NCI-H460 (cell line): ENCODE data around the gene HUS1. TPM values are rescaled to one million over a fixed set of nuclear protein-coding genes. Genes with fewer than 3 reads are reported as not detected.
"Not testable (repeated sequence)": the region's sequence is repeated elsewhere in the genome, so short reads cannot be mapped to it uniquely, and the experiment has no call there.

Source experiments
- DNase-seq: peaks from one replicate; pipeline ENCODE4 v3.0.0-alpha.2; 2016; ENCODE audit warnings: low read depth; ENCODE audit errors: extremely low read depth
- total RNA-seq: library from RNA; depleted of rRNA; stranded (reverse); fragments of >200 nt; shearing (Covaris generic); gene quantifications from 2 replicates; pipeline ENCODE4 v1.2.3, GENCODE V29; 2014

The HUS1 gene
- total RNA-seq, 1 experiment from 2014 or later = 28.2 TPM

DNA sequence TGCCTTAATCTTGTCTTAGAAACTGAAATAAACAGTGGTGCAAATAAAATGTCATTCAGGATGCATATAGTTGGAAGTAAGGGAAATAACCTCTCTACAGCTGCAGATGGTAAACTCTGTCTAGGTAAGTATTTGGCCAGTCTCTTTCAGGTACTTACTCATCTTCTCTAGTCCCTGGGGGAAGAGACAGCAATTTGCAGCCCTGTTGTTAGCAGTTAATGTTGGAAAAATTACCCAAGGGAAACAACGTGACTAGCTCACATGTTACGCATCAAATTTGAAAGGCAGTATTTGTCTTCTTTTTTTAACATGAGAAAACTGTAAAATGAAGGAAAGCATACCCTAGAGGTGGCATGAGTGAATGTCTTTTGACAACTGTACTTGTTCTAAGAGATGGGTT lies 3.2 kb upstream of the HUS1 start:
- no peak for DNase-seq

DNA sequence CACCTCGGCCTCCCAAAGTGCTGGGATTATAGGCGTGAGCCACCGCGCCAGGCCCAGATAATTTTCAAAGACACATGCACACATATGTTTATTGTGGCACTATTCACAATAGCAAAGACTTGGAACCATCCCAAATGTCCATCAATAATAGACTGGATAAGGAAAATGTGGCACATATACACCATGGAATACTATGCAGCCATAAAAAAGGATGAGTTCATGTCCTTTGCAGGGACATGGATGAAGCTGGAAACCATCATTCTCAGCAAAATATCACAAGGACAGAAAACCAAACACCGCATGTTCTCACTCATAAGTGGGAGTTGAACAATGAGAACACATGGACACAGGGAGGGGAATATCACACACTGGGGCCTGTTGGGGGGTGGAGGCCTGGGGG lies 1.2 kb upstream of the HUS1 start:
- DNase-seq = not testable (repeated sequence)

DNA sequence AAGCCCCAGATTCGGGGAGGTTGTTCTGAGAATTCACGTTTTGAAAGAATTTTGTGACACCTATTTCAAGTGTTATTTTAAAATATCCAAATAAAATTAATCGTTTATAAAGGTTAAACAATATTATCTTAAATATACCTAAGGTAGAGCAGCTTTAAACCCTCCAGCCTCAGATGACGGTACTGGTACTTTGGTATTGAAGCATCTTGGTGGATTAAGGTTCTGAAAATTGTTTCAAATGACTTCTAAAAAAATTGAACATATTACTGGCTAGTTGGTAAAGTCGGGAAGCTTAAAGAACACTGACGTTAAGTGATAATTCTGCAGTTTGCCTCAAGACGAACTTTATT lies 392 bp upstream of the HUS1 start:
- no peak for DNase-seq

GRCh38 chr7:47978790-47979144 lies 648 bp downstream of the HUS1 start:
- no peak for DNase-seq

DNA sequence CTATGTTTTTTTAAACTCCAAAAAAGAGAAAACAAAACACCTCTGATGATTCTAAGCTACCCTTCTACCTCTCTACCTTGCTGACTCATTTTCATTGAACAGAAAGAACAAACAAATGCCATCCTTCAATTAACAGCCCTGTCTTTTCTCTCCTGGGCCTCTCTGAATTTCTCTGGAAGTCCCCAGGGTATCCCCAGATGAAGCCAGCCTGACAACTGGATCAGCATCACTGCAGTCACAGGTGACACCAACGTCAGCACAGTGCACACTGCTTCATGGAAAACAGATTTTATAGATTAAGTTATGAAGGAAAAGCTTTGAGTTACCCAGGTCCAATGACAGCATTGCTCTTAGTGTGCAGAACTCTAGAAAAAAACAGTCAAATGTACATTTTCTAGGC lies 5.7 kb downstream of the HUS1 start:
- DNase-seq = no peak

- no peak for DNase-seq
Measured at GRCh38 chr7:47970761-47971160, 8.7 kb downstream of the HUS1 start.

DNA sequence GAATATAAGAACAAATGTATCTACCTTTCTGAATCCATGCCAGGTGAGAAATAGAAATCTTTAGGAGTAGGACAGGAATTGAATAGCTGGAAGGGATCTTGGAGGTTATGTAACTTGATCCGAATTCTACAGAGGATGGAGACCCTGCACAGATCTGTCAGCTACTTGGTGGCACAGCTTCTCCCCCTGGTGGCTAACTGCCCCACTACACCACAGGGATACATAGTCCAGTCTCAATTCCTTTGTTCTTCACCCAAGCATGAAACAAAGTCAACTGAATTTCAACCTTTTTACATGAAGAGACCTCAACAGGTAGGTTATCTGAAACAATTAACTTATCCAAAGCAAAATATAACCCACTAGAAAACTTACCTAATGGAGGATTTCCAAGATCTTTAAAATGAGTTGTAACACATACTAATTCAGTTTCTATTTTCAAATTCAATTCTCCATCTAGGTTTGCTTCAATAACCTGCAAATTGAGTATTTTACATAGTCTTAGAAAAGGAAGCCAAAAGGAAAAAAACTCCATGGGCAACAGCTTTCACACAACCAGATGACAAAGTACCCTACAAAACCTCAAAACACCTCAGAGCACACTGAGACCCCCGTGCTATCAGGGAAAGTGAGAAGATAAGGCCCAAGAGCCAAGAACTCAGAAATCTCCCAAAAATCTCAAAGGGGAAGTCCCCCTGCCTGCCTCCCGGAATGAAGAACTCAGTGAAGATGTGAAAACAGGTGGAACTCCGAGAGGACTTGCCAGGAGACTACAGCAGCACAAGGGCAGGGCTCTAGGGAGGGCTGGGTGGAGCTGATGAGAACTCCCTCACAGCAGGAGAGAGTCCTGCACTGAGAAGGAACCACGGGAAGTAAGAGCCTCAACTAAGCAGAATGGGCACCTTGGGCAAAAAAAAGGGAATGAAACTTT lies 10.3 kb downstream of the HUS1 start:
- DNase-seq = peak; percentile 46

DNA sequence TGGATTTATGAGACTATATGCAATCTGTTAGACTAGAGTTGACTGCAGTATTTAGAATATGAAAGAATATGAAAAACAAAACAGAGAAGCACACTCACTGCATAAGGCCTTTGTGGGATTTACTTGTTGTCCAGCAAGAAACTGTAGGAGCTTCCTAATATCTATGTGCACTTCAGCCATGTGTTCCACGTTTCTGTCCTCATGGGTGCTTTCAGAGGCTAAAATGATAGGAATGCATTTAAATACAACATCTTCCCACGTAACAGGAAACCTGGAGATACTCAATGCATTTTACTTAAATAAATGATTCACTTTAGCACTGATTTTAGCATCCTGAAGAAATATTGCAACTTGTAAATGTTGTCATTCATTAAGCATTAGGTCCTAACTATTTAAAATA lies 11.7 kb downstream of the HUS1 start:
- DNase-seq = no peak

- no peak for DNase-seq
Measured at GRCh38 chr7:47967123-47967522, 12.3 kb downstream of the HUS1 start.

GRCh38 chr7:47965456-47965855 lies 14.0 kb downstream of the HUS1 start:
- DNase-seq = no peak

- no peak for DNase-seq
Measured at GRCh38 chr7:47962262-47962661, 17.2 kb downstream of the HUS1 start.

DNA sequence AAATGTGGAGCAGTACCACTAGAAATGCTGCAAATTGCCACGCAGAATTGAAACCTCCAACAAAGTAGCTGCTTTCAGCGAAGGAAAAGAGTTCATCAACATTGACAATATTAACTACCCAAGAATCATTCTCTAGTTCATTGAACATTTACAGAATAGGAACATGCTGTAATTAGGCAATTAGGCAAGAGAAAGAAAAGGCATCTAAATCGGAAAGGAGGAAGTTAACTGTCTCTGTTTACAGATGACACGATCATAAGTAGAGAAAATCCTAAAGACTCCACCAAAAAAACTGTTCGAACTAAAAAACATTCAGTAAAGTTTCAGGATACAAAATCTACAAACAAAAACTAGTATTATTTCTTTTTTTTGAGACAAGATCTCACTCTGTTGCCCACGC lies 22.3 kb downstream of the HUS1 start:
- DNase-seq = no peak

GRCh38 chr7:47956220-47956619 lies 23.2 kb downstream of the HUS1 start:
- no peak for DNase-seq

- DNase-seq = no peak
Measured at GRCh38 chr7:47954231-47954911, 25.0 kb downstream of the HUS1 start.

DNA sequence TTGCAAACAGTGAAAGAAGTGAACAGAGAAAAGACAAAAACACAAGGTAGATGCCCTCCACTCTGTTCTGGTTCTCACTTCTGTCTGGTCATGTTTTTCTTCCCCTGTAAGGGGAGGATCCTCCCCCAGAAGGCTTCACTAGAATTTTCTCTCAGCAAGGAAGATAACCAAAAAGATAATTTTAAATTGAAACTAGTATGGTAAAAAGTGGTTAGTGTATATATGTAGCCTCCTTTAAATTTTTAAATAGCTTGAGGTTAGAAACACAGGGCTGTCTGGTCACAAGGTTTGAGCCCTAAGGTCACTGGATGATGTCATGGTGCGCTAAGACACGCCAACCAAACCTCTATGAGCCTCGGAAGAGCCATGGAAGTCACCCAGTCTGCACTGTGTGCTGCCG lies 25.6 kb downstream of the HUS1 start:
- no peak for DNase-seq

DNA sequence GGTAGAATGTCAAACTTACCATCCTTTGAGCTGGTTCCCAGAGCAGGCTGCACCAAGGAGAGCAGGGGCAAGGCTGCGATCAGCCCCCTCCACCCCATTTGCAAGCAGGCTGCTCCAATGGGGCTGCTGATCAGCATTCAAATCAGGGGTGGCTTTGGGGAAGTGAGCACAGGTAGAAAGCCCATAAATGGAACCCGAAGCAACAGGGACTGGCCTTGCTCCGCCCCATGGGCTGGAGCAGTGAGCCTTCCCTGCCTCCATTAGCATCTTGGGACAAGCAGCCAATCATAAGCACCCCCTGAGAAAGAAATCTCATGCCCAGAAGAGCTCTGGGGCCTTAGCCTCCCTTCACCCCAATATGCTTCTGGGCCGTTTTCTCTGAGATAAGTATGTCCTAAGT lies 27.2 kb downstream of the HUS1 start:
- no peak for DNase-seq

GRCh38 chr7:47951374-47951773 lies 28.0 kb downstream of the HUS1 start:
- no peak for DNase-seq

GRCh38 chr7:47950714-47951113 lies 28.7 kb downstream of the HUS1 start:
- no peak for DNase-seq

- DNase-seq = no peak
Measured at GRCh38 chr7:47949703-47950102, 29.7 kb downstream of the HUS1 start.

- DNase-seq = no peak
Measured at GRCh38 chr7:47948141-47948790, 31.1 kb downstream of the HUS1 start, which contains the start of gene PKD1L1. Gene PKD1L1, minus strand, starts transcription at chr7:47948466. Its CDS starts 26 bp downstream, at chr7:47948440.

DNA sequence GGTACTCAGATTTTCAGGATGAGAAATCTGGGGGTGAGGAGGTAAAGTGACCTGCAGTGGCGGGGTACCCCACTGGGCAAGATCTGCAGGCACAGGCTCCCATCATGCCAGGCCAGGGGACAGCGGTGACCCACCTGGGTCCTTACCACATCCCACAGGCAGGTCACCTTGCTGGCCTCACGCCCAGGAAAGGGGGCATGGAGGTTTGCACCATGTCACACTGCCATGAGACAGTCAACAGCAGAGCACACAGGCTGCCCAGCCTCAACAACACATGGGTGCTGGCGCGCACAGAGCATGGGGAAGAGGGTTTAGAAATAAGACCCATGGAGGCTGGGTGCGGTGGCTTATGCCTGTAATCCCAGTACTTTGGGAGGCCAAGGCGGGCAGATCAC lies 32.1 kb downstream of the HUS1 start:
- no peak for DNase-seq
